NCI-H146 (cell line): ENCODE data around the gene SPOCK3.
"Not testable (repeated sequence)": the region's sequence is repeated elsewhere in the genome, so short reads cannot be mapped to it uniquely, and the experiment has no call there.

Experiments
- DNase-seq: peaks from one replicate; lab custom pipeline; 2025; lab: John Stamatoyannopoulos, UW

The SPOCK3 gene

DNA sequence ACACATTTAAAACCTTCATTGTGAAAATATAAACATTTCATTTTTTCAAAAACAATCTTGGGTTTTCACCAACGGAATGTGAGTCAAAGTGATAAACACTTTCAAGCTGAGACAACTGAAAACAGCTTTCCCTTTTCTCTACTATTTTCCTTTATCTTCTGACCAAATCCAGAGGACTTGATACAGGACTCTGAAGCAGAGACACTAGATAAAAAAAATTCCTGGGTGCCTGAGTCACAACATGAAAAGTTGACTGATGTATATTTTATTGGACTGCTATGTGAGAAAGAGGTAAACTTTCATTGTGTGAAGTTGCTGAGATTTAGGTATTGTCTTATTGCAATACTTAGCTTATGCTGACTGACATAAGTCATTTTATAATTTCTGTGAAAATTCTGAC lies 411.2 kb downstream of the SPOCK3 start:
- DNase-seq, result no peak

- DNase-seq, result no peak
Measured at GRCh38 chr4:166822386-166822785, 411.9 kb downstream of the SPOCK3 start.

DNA sequence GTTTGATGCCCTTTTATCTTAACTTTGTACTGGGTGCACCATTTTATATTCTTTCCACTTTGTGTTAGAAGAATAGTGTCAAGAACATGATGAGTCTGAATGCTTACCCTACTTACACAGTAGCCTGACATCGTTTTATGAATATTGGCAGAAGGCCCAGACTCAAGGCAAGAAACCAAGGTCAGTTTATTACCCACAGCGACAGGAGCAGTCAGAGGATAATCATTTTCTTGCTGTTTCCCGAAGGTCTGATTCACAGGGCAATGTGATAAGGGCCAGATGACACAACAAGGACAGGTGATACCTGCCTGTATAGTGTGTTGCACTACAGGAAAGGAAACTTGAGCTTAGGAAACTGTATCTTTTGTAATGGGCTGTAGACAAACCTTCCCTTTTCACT lies 417.4 kb downstream of the SPOCK3 start:
- no peak for DNase-seq

GRCh38 chr4:166808380-166808779 lies 425.9 kb downstream of the SPOCK3 start:
- DNase-seq, result no peak

DNA sequence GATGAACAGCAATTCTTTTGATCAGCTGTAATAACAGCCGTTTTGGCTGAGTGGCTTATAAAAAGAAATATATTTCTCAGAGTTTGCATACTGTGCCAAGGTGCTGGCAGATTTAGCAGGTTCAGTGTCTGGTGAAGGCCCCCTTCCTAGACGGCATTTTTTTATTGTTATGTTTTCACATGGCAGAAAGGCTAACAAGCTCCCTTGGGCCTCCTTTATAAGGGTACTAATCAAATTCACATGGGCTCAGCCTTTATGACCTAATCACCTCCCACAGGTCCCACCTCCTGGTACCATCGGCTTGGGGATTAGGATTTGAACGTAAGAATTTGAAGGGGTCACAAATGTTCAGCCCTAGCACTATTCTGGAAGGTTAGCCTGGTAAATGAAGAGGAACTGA lies 431.9 kb downstream of the SPOCK3 start:
- no peak for DNase-seq

DNA sequence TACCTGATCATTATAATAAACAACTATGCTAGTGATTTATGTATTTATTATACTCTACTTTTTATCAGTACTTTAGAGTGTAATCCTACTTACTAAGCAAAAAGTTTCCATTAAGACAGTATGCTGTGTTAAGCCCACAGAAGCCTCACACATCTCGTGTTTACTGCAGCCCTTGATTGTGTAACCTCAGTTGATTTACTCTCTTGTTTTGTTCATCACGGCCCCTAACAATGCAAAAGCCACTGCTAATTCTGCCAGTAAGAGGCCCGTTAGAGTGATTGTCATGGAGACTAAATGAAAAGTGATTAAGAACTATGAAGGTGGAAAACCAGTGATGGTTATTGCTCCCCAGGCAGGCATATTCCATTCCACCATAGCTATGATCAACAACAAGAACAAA lies 436.2 kb downstream of the SPOCK3 start:
- DNase-seq, result no peak

- no peak for DNase-seq
Measured at GRCh38 chr4:166777760-166778159, 456.5 kb downstream of the SPOCK3 start.

DNA sequence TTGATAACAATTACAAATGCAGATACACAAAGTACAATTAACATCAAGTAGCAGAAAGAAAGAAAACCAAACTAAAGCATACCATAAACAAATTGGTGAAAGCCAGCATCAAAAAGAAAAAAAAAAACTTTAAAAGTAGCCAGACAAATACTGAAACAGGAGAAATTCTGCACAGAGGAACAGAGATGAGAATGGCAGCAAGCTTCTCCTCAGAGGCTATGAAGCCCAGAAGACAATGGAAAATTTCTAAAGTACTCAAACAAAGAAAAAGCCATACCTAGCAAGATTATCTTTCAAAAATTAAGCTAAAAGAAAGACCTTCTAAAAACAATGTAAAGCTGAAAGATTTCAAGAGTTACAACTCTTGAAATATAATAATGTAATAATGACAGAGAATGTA lies 471.3 kb downstream of the SPOCK3 start:
- no peak for DNase-seq

DNA sequence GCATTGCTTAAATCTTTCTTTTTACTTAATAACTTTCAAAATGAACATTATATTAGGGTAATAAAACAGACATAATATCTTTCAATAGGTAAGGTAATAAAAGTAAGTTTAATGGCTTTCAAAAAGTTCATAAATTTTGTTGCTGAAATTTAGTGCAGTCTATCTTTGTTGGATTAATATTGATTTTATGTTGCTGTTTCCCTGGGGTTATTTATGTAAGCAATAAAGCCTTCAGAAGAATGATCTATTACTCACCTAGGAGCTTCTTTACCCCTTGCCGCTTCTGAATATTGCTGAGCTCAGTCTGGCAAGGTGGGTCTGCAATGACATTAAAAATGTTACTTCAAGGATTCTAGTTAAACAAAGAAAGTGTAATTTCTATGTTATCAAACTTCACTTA lies 492.6 kb downstream of the SPOCK3 start:
- no peak for DNase-seq

- not testable (repeated sequence) for DNase-seq
Measured at GRCh38 chr4:166739215-166739614, 495.1 kb downstream of the SPOCK3 start.

- DNase-seq, result no peak
Measured at GRCh38 chr4:166737430-166737829, 496.9 kb downstream of the SPOCK3 start.

DNA sequence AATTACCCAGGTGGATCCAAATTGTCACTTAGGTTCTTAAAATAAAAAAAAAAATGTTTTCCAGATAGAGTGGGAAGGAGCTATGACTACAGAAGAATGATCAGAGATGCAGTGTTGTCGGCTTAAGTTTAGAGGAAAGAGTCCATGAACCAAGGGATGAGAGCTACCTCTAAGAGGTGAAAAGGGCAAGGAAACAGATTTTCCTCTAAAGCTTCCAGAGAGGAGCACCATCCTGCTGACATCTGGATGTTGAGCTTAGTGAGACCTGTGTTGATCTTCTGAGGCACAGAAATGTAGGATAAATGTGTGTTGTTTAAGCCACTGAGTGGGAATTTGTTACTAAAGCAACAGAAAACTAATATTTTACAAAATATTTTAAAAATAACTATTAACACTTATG lies 498.7 kb downstream of the SPOCK3 start:
- DNase-seq, result no peak

DNA sequence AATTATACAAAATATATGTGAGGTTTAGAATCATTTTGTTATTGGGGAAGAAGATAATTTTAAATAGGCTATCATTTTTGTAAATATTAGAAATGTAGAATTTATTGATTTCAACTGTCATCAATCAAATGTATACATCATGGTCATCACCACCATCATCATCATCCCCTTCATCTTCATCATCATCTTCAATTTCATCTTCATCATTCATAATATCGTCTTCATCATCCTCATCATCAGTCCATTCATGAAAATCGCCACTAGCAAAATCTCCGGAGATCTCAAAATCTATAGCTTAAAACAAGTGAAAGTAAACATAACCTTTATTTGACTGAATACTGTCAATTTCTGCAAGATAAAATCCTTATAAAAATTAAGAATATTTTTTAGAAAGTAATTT lies 499.5 kb downstream of the SPOCK3 start:
- DNase-seq, result no peak

- no peak for DNase-seq
Measured at GRCh38 chr4:166733686-166734085, 500.6 kb downstream of the SPOCK3 start.

DNA sequence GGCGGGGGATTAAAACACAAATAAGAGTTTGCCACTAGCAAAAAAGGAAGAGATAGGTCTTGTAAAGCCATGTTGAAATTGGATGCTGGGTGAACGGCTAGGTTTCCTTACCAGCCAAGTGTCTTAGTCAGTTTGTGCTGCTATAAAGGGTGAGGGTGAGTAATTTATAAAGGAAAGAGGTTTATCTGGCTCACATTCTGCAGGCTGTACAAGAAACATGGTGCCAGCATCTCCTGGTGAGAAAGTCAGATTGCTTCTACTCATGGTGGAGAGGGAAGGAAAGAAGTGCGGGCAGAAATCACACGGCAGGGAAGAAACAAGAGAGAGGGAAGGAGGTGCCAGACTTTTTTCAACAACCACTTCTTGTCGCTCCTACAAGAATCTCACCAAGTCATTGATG lies 507.5 kb downstream of the SPOCK3 start:
- no peak for DNase-seq

DNA sequence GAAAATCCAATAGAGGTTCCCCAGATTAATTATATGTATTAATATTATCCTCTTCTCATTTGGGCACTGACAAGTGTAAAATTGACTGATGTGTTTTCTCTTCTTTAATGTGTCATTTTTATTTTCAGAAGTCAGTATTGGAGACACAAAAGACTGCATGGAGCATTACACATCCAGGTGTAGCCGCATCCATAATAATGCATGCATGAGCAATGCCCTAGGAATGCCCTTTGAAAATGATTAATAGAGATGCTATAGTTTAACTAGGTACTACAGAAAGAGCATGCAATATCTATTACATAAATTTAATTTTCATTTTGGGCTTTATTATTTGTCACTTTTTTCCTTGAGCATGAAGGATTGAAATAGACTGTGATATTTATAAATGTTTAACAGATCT lies 509.9 kb downstream of the SPOCK3 start:
- DNase-seq, result no peak

GRCh38 chr4:166723532-166724140 lies 510.7 kb downstream of the SPOCK3 start:
- no peak for DNase-seq

DNA sequence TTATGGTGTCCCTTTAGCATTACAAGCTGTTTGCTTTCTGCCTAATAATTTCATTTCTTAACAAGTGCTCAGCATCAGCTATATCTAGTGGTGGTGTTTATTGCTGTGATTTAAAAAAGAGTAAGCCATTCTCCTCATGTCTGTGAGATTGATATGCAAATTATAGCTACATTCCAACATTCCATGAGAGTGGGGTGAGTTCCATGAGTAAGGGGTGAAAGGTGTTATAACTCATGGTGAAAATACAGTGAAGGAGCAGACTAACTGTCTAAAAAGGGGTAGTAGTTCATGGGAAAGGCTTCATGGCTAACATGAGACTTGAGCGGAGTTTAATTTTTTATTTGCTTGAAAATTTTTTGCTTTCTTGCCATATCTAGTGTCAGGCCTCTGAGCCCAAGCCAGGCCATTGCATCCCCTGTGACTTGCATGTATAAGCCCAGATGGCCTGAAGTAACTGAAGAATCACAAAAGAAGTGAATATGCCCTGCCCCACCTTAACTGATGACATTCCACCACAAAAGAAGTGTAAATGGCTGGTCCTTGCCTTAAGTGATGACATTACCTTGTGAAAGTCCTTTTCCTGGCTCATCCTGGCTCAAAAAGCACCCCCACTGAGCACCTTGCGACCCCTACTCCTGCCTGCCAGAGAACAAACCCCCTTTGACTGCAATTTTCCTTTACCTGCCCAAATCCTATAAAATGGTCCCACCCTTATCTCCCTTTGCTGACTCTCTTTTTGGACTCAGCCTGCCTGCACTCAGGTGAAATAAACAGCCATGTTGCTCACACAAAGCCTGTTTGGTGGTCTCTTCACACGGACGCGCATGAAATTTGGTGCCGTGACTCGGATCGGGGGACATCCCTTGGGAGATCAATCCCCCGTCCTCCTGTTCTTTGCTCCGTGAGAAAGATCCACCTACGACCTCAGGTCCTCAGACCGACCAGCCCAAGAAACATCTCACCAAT lies 518.3 kb downstream of the SPOCK3 start:
- not testable (repeated sequence) for DNase-seq

- no peak for DNase-seq
Measured at GRCh38 chr4:166700592-166700991, 533.7 kb downstream of the SPOCK3 start.

GRCh38 chr4:166688835-166689234 lies 545.5 kb downstream of the SPOCK3 start:
- no peak for DNase-seq

GRCh38 chr4:166687828-166688227 lies 546.5 kb downstream of the SPOCK3 start:
- DNase-seq, result no peak
